Suppressor macrophage (primary cell): Measurements from ENCODE around the gene PRKAR1B.
A peak's percentile ranks its signal among the peaks of the same experiment; 100 is the strongest.

Experiments
- DNase-seq, 4 experiments: peaks; one replicate each; pipeline ENCODE4 v3.0.0-alpha.2; 2020 to 2022
- total RNA-seq, 17 experiments: gene quantifications; one replicate each; lab custom pipeline; 2026; ENCODE audit warnings: mixed read lengths in 6 of 17, inconsistent platforms in 3 of 17; lab: John Stamatoyannopoulos, UW

PRKAR1B gene
- 2.2 to 11.1 (median 3.5) reads per million in 17 experiments for total RNA-seq

DNA sequence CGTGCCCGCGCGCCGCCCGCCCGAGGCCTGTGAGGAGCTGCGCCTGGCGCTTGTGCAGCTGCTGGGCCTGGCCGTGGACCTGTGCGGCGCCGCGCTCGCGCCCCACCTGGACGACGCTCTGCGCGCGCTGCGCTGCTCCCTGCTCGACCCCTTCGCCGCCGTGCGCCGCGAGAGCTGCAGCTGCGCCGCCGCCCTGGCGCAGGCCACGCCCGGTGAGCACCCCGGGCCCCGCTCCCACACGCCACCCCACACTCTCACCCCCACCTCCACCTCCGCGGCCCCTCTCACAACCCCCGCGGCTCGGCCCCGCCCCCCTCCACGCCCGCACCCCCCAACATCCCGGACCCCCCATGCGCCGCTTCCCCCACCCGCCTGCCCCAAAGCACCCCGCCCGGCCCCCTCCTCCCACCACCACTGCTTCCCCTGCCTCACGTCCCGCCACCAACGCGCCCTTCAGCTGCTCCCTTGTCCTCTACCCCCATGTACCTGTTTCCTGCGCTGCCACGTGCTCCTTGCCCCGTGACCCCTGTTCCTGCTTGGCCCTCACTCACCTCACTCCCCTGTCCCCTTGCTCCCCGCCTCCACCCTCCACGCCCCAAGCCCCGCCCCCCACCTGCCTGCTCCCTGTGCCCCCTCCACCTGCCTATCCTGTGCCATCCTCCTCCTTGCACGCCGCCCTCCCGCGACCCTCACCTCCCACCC, at the start of gene PRKAR1B:
Gene PRKAR1B (minus strand): TSS at position 178 of the 702 bp plus-strand sequence. CDS start 15,776 bp downstream, outside the sequence.
- DNase-seq, result peak; percentile 4 to 55 (median 30)

DNA sequence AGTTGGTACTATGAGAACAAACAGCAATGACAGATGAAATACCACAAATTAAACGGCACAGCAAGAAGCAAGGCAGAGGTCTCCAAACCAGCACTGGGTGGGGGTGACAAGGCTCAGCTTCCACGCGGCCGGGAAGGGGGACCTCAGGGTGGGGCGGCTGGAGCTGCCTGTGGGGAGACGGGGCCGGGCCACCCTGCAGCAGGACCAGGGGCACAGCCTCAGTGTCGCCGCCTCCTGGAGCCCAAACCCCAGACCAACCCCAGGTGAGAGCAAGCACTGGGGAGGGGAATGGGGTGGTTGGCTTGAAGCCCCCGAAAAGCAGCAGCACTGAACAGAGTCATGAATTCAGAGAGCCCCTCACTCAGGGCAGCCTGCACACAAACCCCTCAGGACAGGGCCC, 49.3 kb upstream of the PRKAR1B start:
- no peak for DNase-seq

DNA sequence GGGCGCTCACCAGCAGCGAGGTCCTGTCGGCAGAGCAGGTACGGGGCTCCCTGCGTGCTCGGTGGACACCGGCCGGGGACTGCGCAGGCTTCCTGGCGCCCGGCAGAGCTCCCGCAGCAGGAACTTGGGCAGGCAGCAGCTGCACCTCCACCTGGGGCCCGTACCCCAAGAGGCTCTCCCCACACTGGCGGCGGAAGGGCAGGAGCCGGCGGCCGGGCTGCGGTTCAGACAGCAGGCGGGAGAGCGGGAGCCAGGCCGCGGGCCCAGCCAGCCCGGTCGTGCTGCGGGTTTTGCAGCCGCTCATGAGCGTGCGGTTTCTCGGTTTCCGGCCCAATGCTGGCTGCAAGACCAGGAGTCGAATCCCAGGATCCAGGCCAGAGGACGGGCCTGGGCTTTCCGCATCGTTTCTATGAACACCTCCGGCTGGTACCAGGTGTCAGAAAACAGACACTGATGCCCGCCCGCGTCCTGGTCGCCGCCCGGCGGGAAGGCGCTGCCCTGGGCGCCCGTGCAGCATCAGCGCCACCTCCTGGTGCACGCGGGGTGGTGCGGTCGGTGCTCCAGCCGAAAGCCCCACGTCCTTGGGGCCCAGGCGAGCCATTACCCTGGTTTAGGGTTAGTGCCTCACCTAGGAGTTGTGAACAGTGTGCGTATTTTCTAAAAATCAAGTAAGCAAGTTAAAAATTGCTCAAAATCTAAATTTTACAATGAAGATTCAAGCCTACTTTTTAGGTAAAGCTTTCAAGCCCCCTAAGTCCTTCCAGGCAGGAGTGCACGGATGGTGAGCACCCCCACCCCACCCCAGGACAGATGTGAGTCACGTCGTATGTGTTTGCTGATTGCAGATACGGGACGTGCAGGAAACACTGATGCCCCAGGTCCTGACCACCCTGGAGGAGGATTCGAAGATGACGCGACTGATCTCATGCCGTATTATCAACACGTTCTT, 47.4 kb upstream of the PRKAR1B start:
- DNase-seq, result peak; percentile 44 to 66 (median 58)

GRCh38 chr7:773622-773915, 46.5 kb upstream of the PRKAR1B start:
- no peak for DNase-seq

- DNase-seq, result no peak
Observed at GRCh38 chr7:772861-773621, 46.0 kb upstream of the PRKAR1B start.

DNA sequence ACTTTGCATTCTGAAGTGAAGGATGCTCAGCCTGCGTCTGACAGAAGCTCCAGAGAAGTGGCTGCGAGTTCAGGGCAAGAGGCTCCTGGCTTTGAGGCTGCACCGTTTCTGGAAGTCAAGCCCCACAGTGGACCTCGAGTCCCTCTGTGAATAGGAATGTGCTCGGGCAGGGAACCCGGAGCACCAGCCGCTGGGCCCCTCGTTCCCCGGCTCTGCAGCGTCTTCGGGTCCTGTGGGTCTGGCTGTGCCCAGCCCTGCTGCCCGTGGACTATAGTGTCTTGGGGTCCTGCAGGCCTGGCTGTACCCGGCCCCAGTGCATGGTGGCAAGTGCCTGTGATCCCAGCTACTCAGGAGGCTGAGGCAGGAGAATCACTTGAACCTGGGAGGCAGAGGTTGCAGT, 45.3 kb upstream of the PRKAR1B start:
- no peak for DNase-seq

DNA sequence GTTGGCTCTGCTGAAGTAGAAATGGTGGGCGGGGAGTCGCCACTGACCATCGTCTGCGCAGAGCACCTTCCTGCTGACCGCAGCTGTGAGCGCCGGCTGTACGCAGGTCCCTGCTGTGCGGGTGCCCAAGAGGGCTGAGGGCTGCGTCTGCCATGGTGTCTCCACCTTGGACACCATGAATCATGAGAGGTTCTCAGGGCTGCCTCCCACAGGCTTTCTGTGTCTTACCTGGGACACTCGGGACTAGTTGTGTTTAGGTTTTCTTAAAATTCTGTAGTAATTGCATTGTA, 44.9 kb upstream of the PRKAR1B start:
- no peak for DNase-seq

- no peak for DNase-seq
Observed at GRCh38 chr7:771234-772004, 44.3 kb upstream of the PRKAR1B start.

- no peak for DNase-seq
Observed at GRCh38 chr7:770741-771166, 43.7 kb upstream of the PRKAR1B start.

DNA sequence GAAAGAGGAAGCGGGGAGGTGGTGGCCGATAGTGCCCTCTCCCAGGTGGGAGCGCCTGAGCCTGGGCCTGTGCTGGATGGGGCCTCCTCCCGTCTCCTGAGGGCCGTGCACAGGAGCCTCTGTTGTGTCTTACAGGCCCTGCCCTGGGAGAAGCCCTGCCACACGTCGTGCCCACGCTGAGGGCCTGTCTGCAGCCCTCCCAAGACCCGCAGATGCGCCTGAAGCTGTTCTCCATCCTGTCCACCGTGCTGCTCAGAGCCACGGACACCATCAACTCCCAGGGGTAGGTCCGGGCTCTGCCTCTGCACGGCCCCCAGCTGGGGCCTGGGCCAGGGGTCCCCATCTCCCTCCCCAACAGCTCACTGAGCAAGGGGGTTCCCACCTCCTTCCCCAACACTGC, 43.3 kb upstream of the PRKAR1B start:
- no peak for DNase-seq

- DNase-seq, result no peak
Observed at GRCh38 chr7:768881-769504, 41.9 kb upstream of the PRKAR1B start.

GRCh38 chr7:767941-768731, 41.1 kb upstream of the PRKAR1B start:
- no peak for DNase-seq

- DNase-seq, result no peak
Observed at GRCh38 chr7:767580-767940, 40.5 kb upstream of the PRKAR1B start.

GRCh38 chr7:765383-765782, 38.3 kb upstream of the PRKAR1B start:
- DNase-seq, result no peak

GRCh38 chr7:763762-764161, 36.7 kb upstream of the PRKAR1B start:
- DNase-seq, result no peak

- no peak for DNase-seq
Observed at GRCh38 chr7:762885-763284, 35.8 kb upstream of the PRKAR1B start.

DNA sequence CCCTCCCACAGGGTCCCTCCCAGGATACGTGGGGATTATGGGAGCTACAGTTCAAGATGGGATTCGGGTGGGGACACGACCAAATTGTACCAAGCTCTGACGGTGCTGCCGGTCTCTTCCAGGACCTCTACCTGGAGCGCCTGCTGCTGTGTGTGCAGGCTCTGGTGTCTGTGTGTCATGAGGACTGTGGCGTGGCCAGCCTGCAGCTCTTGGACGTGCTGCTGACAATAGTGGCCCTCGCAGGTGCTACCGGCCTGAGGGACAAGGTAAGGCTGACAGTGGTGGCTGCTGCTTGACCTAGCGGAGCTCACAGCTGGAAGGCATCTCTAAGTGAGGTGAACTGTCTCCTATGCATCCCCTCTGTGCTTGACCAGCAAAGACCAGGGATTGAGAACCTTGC, 34.5 kb upstream of the PRKAR1B start:
- no peak for DNase-seq

DNA sequence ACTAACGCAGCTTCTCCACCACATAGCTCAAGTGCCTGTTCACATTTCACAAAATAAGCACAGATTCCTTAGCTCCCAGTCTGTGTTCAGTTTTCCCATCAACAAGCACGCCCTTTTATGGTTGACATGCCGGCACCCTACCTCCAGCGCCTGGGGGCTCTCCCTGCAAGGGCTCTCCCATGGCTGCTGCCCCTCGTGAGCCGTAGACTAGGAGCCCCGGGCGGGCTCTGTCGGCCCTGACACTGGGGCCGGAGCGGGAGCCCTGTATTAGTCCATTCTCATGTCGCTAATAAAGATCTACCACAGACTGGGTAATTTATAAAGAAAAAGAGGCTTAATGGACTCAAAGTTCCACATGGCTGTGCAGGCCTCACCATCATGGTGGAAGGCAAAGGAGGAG, 34.0 kb upstream of the PRKAR1B start:
- DNase-seq, result no peak

GRCh38 chr7:760006-760405, 32.9 kb upstream of the PRKAR1B start:
- DNase-seq, result no peak

DNA sequence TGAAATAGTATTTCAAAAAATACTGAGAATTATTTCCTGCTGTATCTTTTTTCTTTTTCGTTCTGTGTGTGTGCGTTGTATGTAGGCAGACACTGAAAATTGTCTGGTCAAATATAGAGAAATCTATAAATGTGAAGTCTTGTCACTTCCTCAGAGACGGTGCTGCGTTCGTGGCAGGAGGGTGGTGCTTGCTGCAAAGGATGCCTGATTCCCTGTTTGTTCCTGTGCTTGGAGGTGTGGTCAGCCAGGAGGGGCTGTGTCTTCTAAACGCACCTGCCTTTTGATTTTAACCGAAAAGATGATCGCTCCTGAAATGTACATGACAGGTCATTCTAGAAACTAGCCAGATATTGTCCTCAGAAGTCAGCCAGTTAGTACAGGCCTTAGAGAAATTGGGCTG, 32.5 kb upstream of the PRKAR1B start:
- DNase-seq, result no peak

DNA sequence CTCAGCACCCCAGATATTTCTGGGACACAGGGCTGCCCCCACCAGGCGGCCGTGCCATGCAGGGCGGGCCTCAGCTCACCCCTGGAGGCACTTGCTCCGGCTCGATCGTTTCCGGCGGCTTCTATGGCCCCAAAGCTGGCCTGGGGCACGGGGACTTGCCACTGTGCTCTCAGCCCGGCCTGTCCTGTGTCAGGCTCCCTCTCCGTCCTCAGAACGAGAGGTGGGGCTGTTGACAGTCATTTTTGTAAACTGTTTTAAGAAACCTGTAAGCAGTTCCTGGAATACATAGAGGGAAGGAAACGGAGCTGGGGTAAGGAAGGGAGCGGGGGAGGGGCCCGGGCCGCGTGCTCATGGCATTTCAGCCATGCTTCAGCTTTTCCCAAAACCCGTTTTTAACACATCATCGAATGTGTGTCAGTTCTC, 30.7 kb upstream of the PRKAR1B start:
- DNase-seq, result no peak
